ENCODE results near the gene TRPM1. TPM values are rescaled to one million over a fixed set of nuclear protein-coding genes. Genes with fewer than 3 reads are reported as not detected.

The TRPM1 gene
- total RNA-seq, 6 donors from 2014 or later, result not detected

- no peaks in the 10 kb centered on the region for H3K9me3 ChIP-seq
- peaks cover 0 to 2% (median 0%) of the 10 kb centered on the region in 4 donors for H3K4me1 ChIP-seq
- H3K4me3 ChIP-seq, result no peak overlapping the region
- no peak overlapping the region for H3K27ac ChIP-seq
- H3K36me3 ChIP-seq, result no peaks in the 10 kb centered on the region
- ATAC-seq (ENCODE audit: low FRiP score in 2 of 2) (no peak), DNase-seq (no peak)
- no peaks in the 10 kb centered on the region for H3K27me3 ChIP-seq
- TF ChIP-seq POLR2A (IDR thresholded peaks at IDR 0.05) (no peak), POLR2AphosphoS5 (IDR thresholded peaks at IDR 0.05) (no peak), EP300 (IDR thresholded peaks at IDR 0.05) (no peak), CTCF (IDR thresholded peaks at IDR 0.05) (no peak)
Observed at GRCh38 chr15:31074321-31074720, 27.2 kb downstream of the TRPM1 start.

- 76 to 83% methylated on average over 2 of the region's 2 CpGs for WGBS, 2 donors
- ATAC-seq (ENCODE audit: low FRiP score in 2 of 2), result no peak
- no peak for DNase-seq
- Histone ChIP-seq H3K4me3 (no peak overlapping the region), H3K27me3 (no peaks in the 10 kb centered on the region), H3K9me3 (no peaks in the 10 kb centered on the region), H3K36me3 (no peaks in the 10 kb centered on the region), H3K27ac (no peak overlapping the region), H3K4me1 (peaks cover 0 to 5% (median 0%) of the 10 kb centered on the region in 4 donors)
- TF ChIP-seq POLR2A (IDR thresholded peaks at IDR 0.05) (no peak), CTCF (IDR thresholded peaks at IDR 0.05) (no peak), POLR2AphosphoS5 (IDR thresholded peaks at IDR 0.05) (no peak), EP300 (IDR thresholded peaks at IDR 0.05) (no peak)
Observed at GRCh38 chr15:31070867-31071266, 30.7 kb downstream of the TRPM1 start.

GRCh38 chr15:31069360-31070000, 32.0 kb downstream of the TRPM1 start:
- Histone ChIP-seq H3K4me1 (peaks cover 0 to 5% (median 0%) of the 10 kb centered on the region in 4 donors), H3K9me3 (no peaks in the 10 kb centered on the region), H3K27ac (no peak overlapping the region), H3K27me3 (no peaks in the 10 kb centered on the region), H3K4me3 (no peak overlapping the region), H3K36me3 (no peaks in the 10 kb centered on the region)
- TF ChIP-seq POLR2A (IDR thresholded peaks at IDR 0.05) (no peak), POLR2AphosphoS5 (IDR thresholded peaks at IDR 0.05) (no peak)
- ATAC-seq (ENCODE audit: low FRiP score in 2 of 2) (no peak), DNase-seq (no peak)
- WGBS, 2 donors, result 73 to 85% methylated on average over 6 of the region's 6 CpGs

DNA sequence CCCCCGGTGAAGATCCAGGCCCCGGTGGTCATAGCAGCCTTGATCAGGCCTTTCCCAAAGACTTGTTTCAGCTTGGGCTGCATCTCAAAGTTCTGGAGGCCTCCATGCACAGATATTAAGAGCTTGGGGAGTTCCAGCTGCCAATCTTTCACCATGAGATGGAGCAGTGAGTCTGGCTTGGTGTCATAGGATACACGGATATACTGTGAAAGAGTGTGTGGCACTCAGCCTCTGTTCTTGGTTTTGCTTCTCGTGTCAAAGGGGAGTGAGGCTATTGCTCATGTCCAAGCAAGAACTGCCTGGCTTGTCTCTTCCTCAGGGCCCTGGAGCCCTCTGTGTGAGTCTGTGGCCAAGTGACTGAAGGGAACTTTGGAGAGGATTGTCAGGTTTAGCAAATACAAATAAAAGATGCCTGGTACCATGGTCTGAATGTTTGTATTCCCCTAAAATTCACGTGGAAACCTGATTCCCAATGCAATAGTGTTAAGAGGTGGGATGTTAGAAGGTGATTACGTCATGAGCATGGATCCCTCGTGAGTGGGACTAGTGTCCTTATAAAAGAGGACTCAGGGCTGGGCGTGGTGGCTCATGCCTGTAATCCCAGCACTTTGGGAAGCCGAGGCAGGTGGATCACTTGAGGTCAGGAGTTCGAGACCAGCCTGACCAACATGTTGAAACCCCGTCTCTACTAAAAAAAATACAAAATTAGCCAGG, 33.5 kb downstream of the TRPM1 start:
- Histone ChIP-seq H3K4me1 (peaks cover 0 to 5% (median 0%) of the 10 kb centered on the region in 4 donors), H3K27ac (no peak overlapping the region), H3K27me3 (no peaks in the 10 kb centered on the region), H3K36me3 (no peaks in the 10 kb centered on the region), H3K9me3 (no peaks in the 10 kb centered on the region), H3K4me3 (no peak overlapping the region)
- 81 to 87% methylated on average over 11 of the region's 11 CpGs for WGBS, 2 donors
- TF ChIP-seq POLR2AphosphoS5 (IDR thresholded peaks at IDR 0.05), result no peak
- TF ChIP-seq EP300 (IDR thresholded peaks at IDR 0.05), result no peak
- no peak for TF ChIP-seq CTCF (IDR thresholded peaks at IDR 0.05)
- TF ChIP-seq POLR2A (IDR thresholded peaks at IDR 0.05), result no peak
- no peak for ATAC-seq (ENCODE audit: low FRiP score in 2 of 2)
- DNase-seq, result no peak

- H3K27ac ChIP-seq, result no peak overlapping the region
- TF ChIP-seq POLR2A (IDR thresholded peaks at IDR 0.05) (no peak), POLR2AphosphoS5 (IDR thresholded peaks at IDR 0.05) (no peak), EP300 (IDR thresholded peaks at IDR 0.05) (no peak), CTCF (IDR thresholded peaks at IDR 0.05) (no peak)
- ATAC-seq (ENCODE audit: low FRiP score in 2 of 2), result no peak
- DNase-seq, result no peak
- H3K27me3 ChIP-seq, result no peaks in the 10 kb centered on the region
- 90 to 95% methylated on average over 6 of the region's 6 CpGs for WGBS, 2 donors
- H3K4me3 ChIP-seq, result no peak overlapping the region
- H3K9me3 ChIP-seq, result no peaks in the 10 kb centered on the region
- peaks cover 0 to 5% (median 0%) of the 10 kb centered on the region in 4 donors for H3K4me1 ChIP-seq
- H3K36me3 ChIP-seq, result no peaks in the 10 kb centered on the region
Observed at GRCh38 chr15:31065824-31066223, 35.7 kb downstream of the TRPM1 start.
